ENCODE results near the gene RRP15.

- TF ChIP-seq POLR2AphosphoS5 (IDR thresholded peaks at IDR 0.05; ENCODE audit: low read depth, low read length) (no peak), REST (IDR thresholded peaks at IDR 0.05; ENCODE audit: insufficient read depth in 1 of 2, low read depth in 2 of 2, low read length in 2 of 2) (no peak), TAF1 (IDR thresholded peaks at IDR 0.05; ENCODE audit: borderline replicate concordance, insufficient read depth, low read length) (no peak), SIN3A (IDR thresholded peaks at IDR 0.05; ENCODE audit: borderline replicate concordance, insufficient read depth, low read length) (no peak)
Measured at GRCh38 chr1:218324226-218324580, 39.1 kb downstream of the RRP15 start.

All from PFSK-1 (cell line).